H9 (cell line): ENCODE results near the gene POLR3F. TPM values are rescaled to one million over a fixed set of nuclear protein-coding genes. Genes with fewer than 3 reads are reported as not detected.

Experiments used
- DNase-seq: peaks from one replicate; pipeline ENCODE4 v3.0.0-alpha.2; 2017
- H2AFZ ChIP-seq: one replicate; pipeline ENCODE4 v1.6.1; 2013; ENCODE audit warnings: mild to moderate bottlenecking, low read length, control low read depth, moderate library complexity
- H2AK5ac ChIP-seq: 2 replicates; pipeline ENCODE4 v1.6.1; 2013; ENCODE audit warnings: low read length, control low read depth, mixed read lengths; ENCODE audit not compliant: insufficient read length
- H2BK120ac ChIP-seq: one replicate; pipeline ENCODE4 v1.6.1; 2013; ENCODE audit warnings: low read depth, mild to moderate bottlenecking, low read length, control low read depth, inconsistent platforms; ENCODE audit not compliant: poor library complexity, severe bottlenecking
- H2BK12ac ChIP-seq: 2 replicates; pipeline ENCODE4 v1.6.1; 2013; ENCODE audit warnings: low read length, control low read depth, mixed read lengths, low read depth; ENCODE audit not compliant: insufficient read length
- H2BK15ac ChIP-seq: 2 replicates; pipeline ENCODE4 v1.6.1; 2013; ENCODE audit warnings: low read depth, low read length, control low read depth
- H2BK20ac ChIP-seq: one replicate; pipeline ENCODE4 v1.6.1; 2013; ENCODE audit warnings: low read depth, mild to moderate bottlenecking, low read length, control low read depth, inconsistent platforms; ENCODE audit not compliant: poor library complexity, severe bottlenecking
- H2BK5ac ChIP-seq: 2 replicates; pipeline ENCODE4 v1.6.1; 2013; ENCODE audit warnings: low read length, control low read depth, mixed read lengths; ENCODE audit not compliant: insufficient read length
- H3K14ac ChIP-seq: 2 replicates; pipeline ENCODE4 v1.6.1; 2013; ENCODE audit warnings: low read length, control low read depth; ENCODE audit not compliant: insufficient read depth
- H3K18ac ChIP-seq: 2 replicates; pipeline ENCODE4 v1.6.1; 2013; ENCODE audit warnings: low read depth, mild to moderate bottlenecking, mixed read lengths, low read length, control low read depth; ENCODE audit not compliant: insufficient read length
- H3K23ac ChIP-seq: 2 replicates; pipeline ENCODE4 v1.6.1; 2013; ENCODE audit warnings: low read length, control low read depth, mixed read lengths, low read depth; ENCODE audit not compliant: insufficient read length
- H3K23me2 ChIP-seq: 2 replicates; pipeline ENCODE4 v1.6.1; 2013; ENCODE audit warnings: low read depth, mild to moderate bottlenecking, mixed read lengths, low read length, control low read depth; ENCODE audit not compliant: insufficient read length, poor library complexity, severe bottlenecking
- H3K27ac ChIP-seq: 2 replicates; pipeline ENCODE4 v1.5.1; 2013; ENCODE audit warnings: low read length, control low read depth, mixed read lengths, low read depth; ENCODE audit not compliant: insufficient read length
- H3K27me3 ChIP-seq: 2 replicates; pipeline ENCODE4 v1.6.1; 2013; ENCODE audit warnings: low read length, control low read depth, inconsistent platforms; ENCODE audit not compliant: insufficient read depth
- H3K4ac ChIP-seq: 2 replicates; pipeline ENCODE4 v1.6.1; 2013; ENCODE audit warnings: low read depth, mild to moderate bottlenecking, control low read depth, inconsistent platforms, low read length, moderate library complexity
- H3K4me1 ChIP-seq: 2 replicates; pipeline ENCODE4 v1.6.1; 2013; ENCODE audit warnings: low read length, control low read depth, inconsistent platforms; ENCODE audit not compliant: insufficient read depth
- H3K4me2 ChIP-seq: 2 replicates; pipeline ENCODE4 v1.6.1; 2013; ENCODE audit warnings: low read length, control low read depth, mixed read lengths; ENCODE audit not compliant: insufficient read length, insufficient read depth
- H3K56ac ChIP-seq: 2 replicates; pipeline ENCODE4 v1.6.1; 2013; ENCODE audit warnings: low read depth, mild to moderate bottlenecking, mixed read lengths, low read length, control low read depth; ENCODE audit not compliant: insufficient read length
- H3K79me1 ChIP-seq: 2 replicates; pipeline ENCODE4 v1.6.1; 2013; ENCODE audit warnings: low read depth, mild to moderate bottlenecking, moderate library complexity, low read length, control low read depth, inconsistent platforms; ENCODE audit not compliant: insufficient read depth, poor library complexity, severe bottlenecking
- H3K79me2 ChIP-seq: 2 replicates; pipeline ENCODE4 v1.6.1; 2013; ENCODE audit warnings: low read length, control low read depth, inconsistent platforms; ENCODE audit not compliant: insufficient read depth
- H3K9ac ChIP-seq: 2 replicates; pipeline ENCODE4 v1.6.1; 2013; ENCODE audit warnings: low read length, control low read depth, mixed read lengths; ENCODE audit not compliant: insufficient read length; ENCODE audit errors: extremely low read depth
- H3K9me3 ChIP-seq: one replicate; pipeline ENCODE4 v1.6.1; 2013; ENCODE audit warnings: low read depth, low read length, inconsistent platforms; ENCODE audit not compliant: control insufficient read depth
- H3T11ph ChIP-seq: one replicate; pipeline ENCODE4 v1.6.1; 2013; ENCODE audit warnings: mild to moderate bottlenecking, low read length, control low read depth, inconsistent platforms
- H4K20me1 ChIP-seq: one replicate; pipeline ENCODE4 v1.6.1; 2013; ENCODE audit not compliant: control insufficient read depth, insufficient read length, insufficient read depth
- H4K5ac ChIP-seq: 2 replicates; pipeline ENCODE4 v1.6.1; 2013; ENCODE audit warnings: low read depth, mild to moderate bottlenecking, mixed read lengths, low read length, control low read depth; ENCODE audit not compliant: insufficient read length
- H4K8ac ChIP-seq: replicated peaks from 2 replicates; pipeline ENCODE4 v1.6.1; 2013; ENCODE audit warnings: low read length, control low read depth, mixed read lengths, low read depth; ENCODE audit not compliant: insufficient read length
- H4K91ac ChIP-seq: 2 replicates; pipeline ENCODE4 v1.6.1; 2013; ENCODE audit warnings: low read depth, mild to moderate bottlenecking, moderate library complexity, mixed read lengths, low read length, control low read depth; ENCODE audit not compliant: insufficient read length
- H3K27ac Mint-ChIP-seq, 3 experiments: 2 replicates in 2 of 3; 3 replicates in 1 of 3; pipeline ENCODE4 v1.8.0; 2020 to 2021; ENCODE audit warnings: mixed read lengths in 3 of 3, mild to moderate bottlenecking in 1 of 3, moderate library complexity in 1 of 3
- H3K27me3 Mint-ChIP-seq: 2 replicates; pipeline ENCODE4 v1.8.0; 2021; ENCODE audit warnings: low read depth, mild to moderate bottlenecking, moderate library complexity, mixed read lengths
- H3K36me3 Mint-ChIP-seq, 3 experiments: 2 replicates in 2 of 3; 3 replicates in 1 of 3; pipeline ENCODE4 v1.8.0; 2020 to 2021; ENCODE audit warnings: low read depth in 3 of 3, mixed read lengths in 3 of 3; ENCODE audit not compliant: insufficient read depth in 1 of 3
- H3K4me1 Mint-ChIP-seq, 2 experiments: 2 replicates each; pipeline ENCODE4 v1.8.0; 2020; ENCODE audit warnings: mixed read lengths in 2 of 2
- H3K4me3 Mint-ChIP-seq, 2 experiments: 2 replicates in 1 of 2; 3 replicates in 1 of 2; pipeline ENCODE4 v1.8.0; 2020 to 2021; ENCODE audit warnings: mild to moderate bottlenecking in 2 of 2, mixed read lengths in 2 of 2, moderate library complexity in 1 of 2
- H3K9me3 Mint-ChIP-seq, 2 experiments: 2 replicates in 1 of 2; 3 replicates in 1 of 2; pipeline ENCODE4 v1.8.0; 2020; ENCODE audit warnings: mild to moderate bottlenecking in 2 of 2, mixed read lengths in 2 of 2, moderate library complexity in 1 of 2
- CTCF ChIP-seq: fragments of 200-600 bp; sonication (generic); conservative IDR thresholded peaks from 3 replicates; pipeline ENCODE4 v1.8.0; 2021; ENCODE audit warnings: antibody characterized with exemption, mild to moderate bottlenecking
- total RNA-seq: library from RNA; stranded (reverse); gene quantifications from 2 replicates; pipeline ENCODE4 v1.2.1, GENCODE V29; 2021

POLR3F gene
- total RNA-seq, 1 experiment from 2014 or later, result 16.1 TPM

DNA sequence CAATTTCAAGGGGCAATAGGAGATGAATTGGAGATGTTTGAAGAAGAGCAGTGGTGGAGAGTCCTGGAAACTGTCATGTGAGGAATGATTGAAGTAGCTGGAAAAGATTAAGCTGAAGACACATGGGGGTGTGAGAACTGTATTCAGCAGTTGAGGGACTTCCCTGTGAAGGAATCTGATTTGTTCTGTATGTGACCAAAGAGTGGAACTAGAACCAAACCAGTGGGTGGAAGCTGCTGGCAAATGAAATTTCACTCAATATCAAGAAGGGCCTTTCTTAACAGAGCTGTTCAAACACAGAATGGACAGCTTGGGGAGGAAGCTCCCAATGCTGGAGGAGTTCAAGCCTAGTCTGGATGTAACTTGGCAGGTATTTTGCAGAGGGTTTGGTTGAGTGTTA is 61.9 kb downstream of the POLR3F start:
- Histone ChIP-seq H3K23ac (no peak overlapping the region), H3K27me3 (no peaks in the 10 kb centered on the region), H3K79me1 (no peaks in the 10 kb centered on the region), H3K9me3 (no peaks in the 10 kb centered on the region), H4K91ac (no peak overlapping the region), H3K4ac (no peak overlapping the region), H2BK5ac (no peak overlapping the region), H4K8ac (no peak overlapping the region), H2BK120ac (no peak overlapping the region), H3K27ac (no peak overlapping the region), H2BK12ac (no peak overlapping the region), H3T11ph (no peak overlapping the region), H3K9ac (no peak overlapping the region), H3K79me2 (no peaks in the 10 kb centered on the region), H2AK5ac (no peak overlapping the region), H2BK15ac (no peak overlapping the region), H3K23me2 (no peaks in the 10 kb centered on the region), H3K14ac (no peak overlapping the region), H2BK20ac (no peak overlapping the region), H4K20me1 (no peaks in the 10 kb centered on the region), H2AFZ (no peak overlapping the region), H3K4me2 (no peak overlapping the region), H3K4me1 (no peaks in the 10 kb centered on the region), H4K5ac (no peak overlapping the region), H3K18ac (no peak overlapping the region), H3K56ac (no peak overlapping the region)
- H3K9me3 Mint-ChIP-seq, result no peaks in the 10 kb centered on the region
- DNase-seq, result no peak
- H3K4me1 Mint-ChIP-seq, result no peaks in the 10 kb centered on the region
- no peak for TF ChIP-seq CTCF
- H3K27me3 Mint-ChIP-seq, result no peaks in the 10 kb centered on the region
- H3K4me3 Mint-ChIP-seq, result no peak overlapping the region
- peaks cover 42 to 94% (median 85%) of the 10 kb centered on the region in 3 experiments; a peak in 6 of 7 replicates for H3K36me3 Mint-ChIP-seq
- H3K27ac Mint-ChIP-seq, result no peak overlapping the region
